ENCODE data around the gene MINDY4.

GRCh38 chr7:30886608-30887011 is 115.4 kb downstream of the MINDY4 start:
- no peak for TF ChIP-seq CTCF (IDR thresholded peaks at IDR 0.05 in 2 of 3, conservative IDR thresholded peaks at IDR 0.05 in 1 of 3; ENCODE audit: control insufficient read depth in 2 of 3, extremely low read depth in 1 of 3, insufficient read depth in 1 of 3, low read depth in 3 of 3, low read length in 3 of 3)
- TF ChIP-seq POLR2A (IDR thresholded peaks at IDR 0.05; ENCODE audit: low read depth, low read length), result no peak
- TF ChIP-seq ATF7 (IDR thresholded peaks at IDR 0.05; ENCODE audit: low read depth), result no peak
- TF ChIP-seq, protein P1, sequence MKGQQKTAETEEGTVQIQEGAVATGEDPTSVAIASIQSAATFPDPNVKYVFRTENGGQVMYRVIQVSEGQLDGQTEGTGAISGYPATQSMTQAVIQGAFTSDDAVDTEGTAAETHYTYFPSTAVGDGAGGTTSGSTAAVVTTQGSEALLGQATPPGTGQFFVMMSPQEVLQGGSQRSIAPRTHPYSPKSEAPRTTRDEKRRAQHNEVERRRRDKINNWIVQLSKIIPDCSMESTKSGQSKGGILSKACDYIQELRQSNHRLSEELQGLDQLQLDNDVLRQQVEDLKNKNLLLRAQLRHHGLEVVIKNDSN (IDR thresholded peaks at IDR 0.05; ENCODE audit: borderline replicate concordance, extremely low read length, insufficient read depth, low read depth, low read length), result no peak
- TF ChIP-seq CBX3 (IDR thresholded peaks at IDR 0.05; ENCODE audit: borderline replicate concordance, low read depth), result no peak
